NCI-H1436 treated with DMSO at 0.1 percent for 48 hours (cell line): ENCODE measurements around the gene BTBD16.

Source experiments
- DNase-seq: peaks from one replicate; lab custom pipeline; 2025; lab: John Stamatoyannopoulos, UW

The BTBD16 gene

GRCh38 chr10:122271076-122271475, at the start of gene BTBD16:
BTBD16 (plus strand) TSS chr10:122271296; CDS start chr10:122275082, 3,786 bp downstream.
- DNase-seq = no peak

DNA sequence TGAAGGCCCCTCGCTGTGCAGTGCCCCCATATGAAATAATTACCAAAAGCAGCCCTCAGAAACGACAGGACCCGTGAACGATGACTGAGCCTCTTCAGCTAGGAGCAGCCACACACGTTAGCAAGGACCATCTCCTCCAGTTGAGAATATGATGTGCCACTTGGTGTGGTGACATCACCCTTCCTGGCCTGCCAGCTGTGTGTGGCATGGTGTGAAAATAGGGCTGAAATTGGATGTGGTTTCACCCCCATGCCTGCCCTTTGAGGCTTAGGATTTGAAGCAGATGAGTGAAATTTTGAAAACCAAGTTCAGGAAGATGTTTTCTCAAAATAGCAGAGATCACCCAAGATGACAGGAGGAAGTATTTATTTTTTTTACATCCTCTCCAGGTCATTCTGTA, 49.1 kb upstream of the BTBD16 start:
- DNase-seq = no peak

- no peak for DNase-seq
These were observed 48.5 kb upstream of the BTBD16 start for GRCh38 chr10:122222638-122223037.

DNA sequence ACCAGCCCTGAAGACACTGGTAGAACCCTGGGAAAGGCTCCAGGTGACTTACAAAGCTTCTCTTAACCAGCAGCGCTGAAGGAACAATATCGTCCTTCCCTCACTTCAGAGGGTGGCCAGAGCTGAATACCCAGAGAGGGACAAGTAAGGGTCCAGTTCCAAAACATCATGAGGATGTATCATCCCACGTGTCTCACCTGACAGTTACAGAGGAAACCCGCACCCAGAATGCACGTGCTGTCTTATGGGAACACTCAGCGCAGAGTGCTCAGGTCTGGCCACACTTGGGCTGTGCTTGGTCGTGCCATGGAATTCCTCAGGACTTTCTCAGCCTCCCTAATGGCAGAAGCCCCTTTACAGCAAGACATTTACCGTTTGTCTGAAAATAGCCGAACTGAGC, 46.9 kb upstream of the BTBD16 start:
- no peak for DNase-seq

DNA sequence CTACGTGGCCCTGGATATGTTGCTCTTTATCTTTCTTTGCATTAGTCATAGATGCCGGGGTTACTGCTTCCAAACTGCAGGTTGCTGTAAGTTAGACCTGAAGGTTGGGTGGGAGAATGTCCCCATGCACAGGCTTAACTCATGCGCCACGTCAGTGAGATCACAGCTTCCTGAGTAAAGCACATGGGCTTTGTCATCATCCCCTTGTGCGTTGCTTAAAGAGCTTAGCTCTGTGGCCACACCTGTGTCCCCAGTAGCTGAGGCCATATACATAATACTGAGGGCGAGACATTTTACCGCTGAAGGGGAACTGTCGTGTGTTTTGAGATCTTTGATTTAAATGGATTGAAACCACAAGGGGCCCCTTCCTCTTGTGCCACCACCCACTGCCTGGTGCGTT, 45.8 kb upstream of the BTBD16 start:
- DNase-seq = no peak

- no peak for DNase-seq
These were observed 43.3 kb upstream of the BTBD16 start for GRCh38 chr10:122227754-122228153.

- no peak for DNase-seq
These were observed 41.4 kb upstream of the BTBD16 start for GRCh38 chr10:122229666-122230065.

DNA sequence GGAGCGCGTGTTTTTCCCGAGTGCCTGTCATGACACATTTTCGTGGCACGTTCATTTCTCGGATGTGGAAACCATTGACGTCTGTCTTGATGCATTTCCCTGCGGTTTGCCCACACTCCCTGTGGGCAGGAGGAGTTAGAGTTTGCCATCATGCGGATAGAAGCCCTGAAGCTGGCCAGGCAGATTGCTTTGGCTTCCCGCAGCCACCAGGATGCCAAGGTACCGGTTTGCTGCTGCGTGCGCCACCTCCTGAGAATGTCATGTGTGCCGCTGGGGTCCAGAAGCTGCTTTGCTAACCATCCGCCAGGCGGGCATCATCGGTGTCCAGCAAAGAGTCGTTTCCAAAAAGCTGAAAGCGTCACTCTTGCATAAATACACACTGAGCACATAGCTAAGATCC, 40.9 kb upstream of the BTBD16 start:
- DNase-seq = no peak

GRCh38 chr10:122232769-122233168, 38.3 kb upstream of the BTBD16 start:
- DNase-seq = no peak

- DNase-seq = no peak
These were observed 37.2 kb upstream of the BTBD16 start for GRCh38 chr10:122233857-122234348.

DNA sequence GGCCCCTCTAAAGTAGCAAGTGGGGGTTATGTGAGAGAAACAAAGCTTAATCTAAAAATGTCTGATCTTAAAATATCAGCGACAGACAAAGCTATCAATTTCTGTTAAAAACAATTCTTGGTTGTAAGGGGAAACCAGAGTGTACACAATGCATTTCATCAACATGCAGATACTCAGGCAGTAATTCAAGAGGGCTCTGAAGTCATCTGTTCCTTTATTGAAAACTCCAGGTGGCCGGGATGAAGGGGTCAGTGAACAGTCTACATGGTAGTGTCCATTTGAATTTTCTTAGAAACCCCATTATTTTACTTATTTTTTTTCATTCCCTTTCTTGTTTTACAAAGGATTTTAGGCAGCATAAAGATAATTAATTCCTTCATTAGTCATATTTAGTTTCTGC, 36.7 kb upstream of the BTBD16 start:
- no peak for DNase-seq

- peak; percentile 19 for DNase-seq
These were observed 34.3 kb upstream of the BTBD16 start for GRCh38 chr10:122236690-122237306.

DNA sequence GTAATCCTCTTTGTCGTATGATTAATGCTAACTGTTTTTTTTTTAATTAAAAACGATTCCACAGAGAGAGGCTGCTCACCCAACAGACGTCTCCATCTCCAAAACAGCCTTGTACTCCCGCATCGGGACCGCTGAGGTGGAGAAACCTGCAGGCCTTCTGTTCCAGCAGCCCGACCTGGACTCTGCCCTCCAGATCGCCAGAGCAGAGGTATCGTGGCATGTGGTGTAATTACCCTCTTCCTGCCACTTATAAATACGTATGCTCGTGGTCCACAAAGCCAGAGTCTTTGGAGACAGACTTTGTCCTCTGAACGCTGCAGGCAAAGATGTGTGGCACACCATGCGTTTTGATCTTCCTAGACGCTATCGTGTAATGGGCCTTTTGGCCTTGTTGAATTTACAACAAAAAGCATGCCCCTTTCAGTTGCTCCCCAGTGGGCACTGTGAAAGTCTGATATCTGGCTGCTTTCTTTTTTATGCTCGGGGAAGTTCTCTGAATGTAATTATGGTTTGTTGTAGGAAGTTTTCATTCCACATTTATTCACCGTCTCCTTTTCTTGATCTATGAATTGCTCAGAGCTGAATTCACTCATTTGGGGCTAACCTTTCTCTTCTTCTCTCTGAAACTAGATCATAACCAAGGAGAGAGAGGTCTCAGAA, 33.6 kb upstream of the BTBD16 start:
- no peak for DNase-seq

DNA sequence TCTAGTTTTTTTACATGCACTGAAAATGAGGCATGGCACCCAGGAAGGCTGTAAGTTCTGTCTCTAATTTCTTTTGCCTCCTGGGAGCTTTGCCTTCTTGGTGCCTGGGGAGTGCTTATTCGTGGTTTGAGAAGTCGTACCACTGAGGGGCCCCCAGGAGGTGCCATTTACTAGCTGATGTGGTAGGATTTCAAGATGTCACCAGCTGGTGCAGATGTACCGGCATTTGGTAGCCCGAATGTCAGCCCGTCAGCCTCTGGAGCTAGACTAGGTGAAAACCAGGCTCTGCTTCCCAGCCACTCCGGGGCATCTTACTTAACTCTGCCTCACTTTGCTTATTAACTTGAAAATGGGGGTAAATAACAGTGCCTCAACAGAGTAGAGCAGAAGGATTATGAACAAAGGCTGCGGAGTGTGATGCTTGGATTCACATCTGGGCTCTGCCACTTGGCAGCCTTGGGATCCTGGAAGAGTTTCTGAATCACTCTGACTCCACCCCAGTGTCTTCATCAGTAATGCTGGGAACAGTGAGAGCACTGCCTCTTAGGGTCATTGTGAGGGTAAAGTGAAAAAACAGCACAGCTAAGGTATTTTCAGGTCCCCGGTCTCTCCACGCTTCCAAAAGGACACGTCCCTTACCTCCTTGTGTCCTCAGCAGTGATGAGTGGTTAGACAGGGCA, 31.4 kb upstream of the BTBD16 start:
- DNase-seq = no peak

DNA sequence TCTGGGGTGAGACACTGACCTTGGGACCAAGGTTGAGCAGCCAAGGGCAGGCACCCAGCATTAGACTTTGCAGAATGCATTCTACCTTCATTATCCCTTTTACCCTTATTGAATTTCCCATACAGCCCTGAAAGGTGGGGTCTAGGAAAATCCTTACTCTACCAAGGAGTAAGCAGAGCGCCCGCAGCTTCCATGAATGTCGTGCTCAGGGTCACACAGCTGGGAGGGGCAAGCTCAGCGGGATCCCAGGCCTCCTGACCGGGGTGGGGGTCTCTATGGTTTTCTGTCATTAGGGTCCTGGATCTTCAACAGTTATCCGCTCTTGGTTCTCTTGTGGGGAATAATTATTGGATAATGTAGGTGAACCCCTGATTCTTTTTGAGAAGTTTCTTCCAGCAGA, 30.7 kb upstream of the BTBD16 start:
- no peak for DNase-seq

DNA sequence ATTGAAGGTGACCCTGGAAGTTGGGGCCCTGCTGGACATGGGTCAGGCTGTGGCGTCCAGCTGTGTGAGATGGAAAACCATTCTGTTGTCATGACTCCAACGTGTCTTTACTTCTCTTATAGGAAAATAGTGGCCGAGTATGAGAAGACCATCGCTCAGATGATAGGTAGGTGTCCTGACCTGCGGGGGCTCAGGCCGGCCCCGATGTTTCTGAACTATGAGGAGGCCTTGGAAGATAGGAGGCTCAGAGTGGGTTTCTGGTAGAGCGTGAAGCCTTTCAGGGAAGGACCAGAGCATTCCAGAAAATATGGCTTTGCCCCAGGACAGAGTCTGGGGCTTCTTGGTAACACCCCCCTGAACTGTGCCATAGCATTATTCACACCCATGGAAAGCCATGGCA, 29.3 kb upstream of the BTBD16 start:
- DNase-seq = no peak

DNA sequence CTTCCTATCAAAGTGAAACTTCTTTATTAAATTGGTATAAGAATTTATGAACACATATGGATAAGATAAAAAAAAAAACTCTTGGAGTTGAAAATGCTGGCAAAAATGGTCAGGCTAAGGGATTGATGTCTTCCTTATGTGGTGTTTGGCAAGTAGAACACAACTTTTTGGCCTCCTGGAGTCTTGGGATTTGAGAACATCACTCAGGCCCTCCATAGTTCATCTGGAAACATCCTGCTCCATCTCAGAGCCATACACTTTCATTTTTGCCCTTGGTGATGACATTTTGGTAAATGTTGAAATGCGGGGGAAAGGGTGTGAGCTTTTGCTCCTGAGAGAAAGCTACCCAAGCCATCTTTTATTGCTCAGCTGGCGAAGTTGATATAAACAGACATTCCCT, 27.5 kb upstream of the BTBD16 start:
- no peak for DNase-seq

DNA sequence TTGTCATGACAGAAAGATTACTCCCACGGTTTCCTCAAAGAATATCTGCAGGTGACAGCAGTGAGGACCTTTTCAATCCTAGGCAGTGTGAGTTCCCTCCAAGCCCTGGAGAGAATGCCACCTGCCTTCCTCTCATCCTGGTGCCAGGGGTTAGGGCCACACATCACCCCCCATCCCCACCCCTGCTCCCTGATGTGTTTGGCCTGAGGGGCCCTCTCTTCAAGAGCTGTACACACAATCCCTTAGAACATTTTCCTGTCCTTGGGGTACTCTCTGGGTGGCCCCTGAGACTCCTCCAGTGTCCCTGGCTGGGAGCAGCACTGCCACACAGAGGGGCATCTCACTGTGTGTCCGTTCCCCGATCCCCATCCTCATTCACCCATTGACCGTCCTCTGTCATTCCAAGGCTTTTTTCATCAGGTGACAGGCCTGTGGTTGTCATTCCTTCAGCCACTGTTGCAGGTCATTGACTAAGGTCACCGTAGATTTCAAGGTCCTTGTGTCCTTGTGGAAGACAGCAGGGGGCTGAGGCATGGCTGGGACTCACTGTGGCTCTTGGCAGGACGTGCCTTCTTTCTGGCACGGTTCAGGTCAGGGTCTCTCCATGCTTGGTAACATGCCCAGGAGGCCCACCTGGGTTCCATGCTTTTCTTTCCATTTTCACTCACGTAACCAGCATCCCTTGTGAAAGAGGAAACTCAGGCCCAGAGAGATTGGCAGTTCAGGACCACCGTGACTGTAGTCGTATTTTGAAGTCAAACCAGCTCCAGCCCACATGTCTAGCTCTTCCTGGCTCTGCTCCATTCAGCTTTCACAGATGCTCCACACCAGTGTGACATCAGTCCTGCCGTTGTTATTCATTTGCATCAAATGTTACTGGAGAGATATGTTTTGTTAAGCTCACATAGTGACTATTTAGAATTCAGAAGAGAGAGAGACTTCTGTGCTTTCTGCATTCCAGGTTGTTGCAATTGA, 26.8 kb upstream of the BTBD16 start:
- peak; percentile 48 for DNase-seq

- DNase-seq = peak; percentile 88
These were observed 26.0 kb upstream of the BTBD16 start for GRCh38 chr10:122245136-122245535.

GRCh38 chr10:122245897-122246296, 25.2 kb upstream of the BTBD16 start:
- no peak for DNase-seq

DNA sequence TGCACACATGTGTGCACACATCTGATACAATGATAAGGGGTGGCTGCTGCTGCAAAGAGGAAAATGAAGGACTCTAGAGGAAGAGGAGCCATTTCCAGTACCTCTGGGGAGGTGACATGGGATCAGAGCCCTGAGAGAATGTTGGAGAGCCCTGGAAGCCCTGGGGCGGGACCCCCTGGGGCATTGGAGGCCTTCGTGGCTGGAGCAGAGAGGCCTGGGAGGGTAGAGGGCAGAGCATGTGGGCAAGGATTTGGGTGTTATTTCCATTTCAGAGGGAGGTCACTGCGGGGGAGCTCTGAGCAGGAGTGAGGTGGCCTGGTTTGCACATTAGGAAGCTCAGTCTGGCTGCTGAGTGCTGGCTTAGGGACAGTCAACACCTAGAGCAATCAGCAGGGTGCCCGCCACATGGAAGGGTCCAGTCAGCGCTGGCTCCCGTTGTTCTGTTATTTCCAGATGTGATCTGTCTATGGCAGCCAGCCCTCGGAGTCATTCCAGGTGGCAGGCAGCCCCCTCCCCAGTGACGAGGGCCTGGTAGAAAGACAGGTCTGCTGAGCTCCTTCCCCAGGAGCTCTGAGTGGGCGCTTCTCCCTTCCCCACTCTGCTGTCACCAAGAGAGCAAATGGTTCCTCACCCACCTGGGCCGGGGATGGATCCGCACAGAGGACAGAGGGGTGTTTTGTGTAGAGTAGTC, 24.1 kb upstream of the BTBD16 start:
- DNase-seq = no peak
